ENCODE results near the gene ZC3H12C.
"Not testable (repeated sequence)": the region's sequence is repeated elsewhere in the genome, so short reads cannot be mapped to it uniquely, and the experiment has no call there.

- TF ChIP-seq CTCF (IDR thresholded peaks at IDR 0.05 in 2 of 3, conservative IDR thresholded peaks at IDR 0.05 in 1 of 3; ENCODE audit: control insufficient read depth in 2 of 3, extremely low read depth in 1 of 3, insufficient read depth in 1 of 3, low read depth in 3 of 3, low read length in 3 of 3); ZBTB33 (IDR thresholded peaks at IDR 0.05); RAD21 (IDR thresholded peaks at IDR 0.05; ENCODE audit: insufficient read depth, low read depth, low read length); SUZ12 (IDR thresholded peaks at IDR 0.05; ENCODE audit: unreplicated experiment); ZBTB11 (CRISPR knock-in tag; IDR thresholded peaks at IDR 0.05); TCF7 (IDR thresholded peaks at IDR 0.05; ENCODE audit: borderline replicate concordance); RFX5 (IDR thresholded peaks at IDR 0.05; ENCODE audit: low read depth, low read length); KAT2A (conservative IDR thresholded peaks at IDR 0.05; ENCODE audit: control insufficient read depth, low read depth, low read length); SREBF2 (IDR thresholded peaks at IDR 0.05; ENCODE audit: low read length): not testable (repeated sequence)
Measured at GRCh38 chr11:110068001-110068400, 25.2 kb upstream of the ZC3H12C start.
